Lower leg skin (tissue), 4 donors: ENCODE data around the gene ACVR1. TPM values are rescaled to one million over a fixed set of nuclear protein-coding genes. Genes with fewer than 3 reads are reported as not detected.

Experiments
- DNase-seq, 2 donors: peaks; one replicate each; pipeline ENCODE4 v3.0.0-alpha.2; 2019; ENCODE audit warnings: low spot score in 2 of 2
- H3K4me3 ChIP-seq: fragments of 200-600 bp; sonication (generic); 2 replicates; pipeline ENCODE4 v1.5.1; 2017; ENCODE audit warnings: mild to moderate bottlenecking, low read depth; ENCODE audit not compliant: poor library complexity, severe bottlenecking
- CTCF ChIP-seq, 3 donors: fragments of 450-650 bp; IDR thresholded peaks; one replicate each; pipeline ENCODE4 v1.5.1; 2016; ENCODE audit warnings: antibody characterized with exemption in 3 of 3, mild to moderate bottlenecking in 3 of 3, moderate library complexity in 2 of 3
- POLR2A ChIP-seq, 2 donors: fragments of 450-650 bp; IDR thresholded peaks; one replicate each; pipeline ENCODE4 v1.6.1; 2016 to 2017; ENCODE audit warnings: antibody characterized with exemption in 2 of 2, mild to moderate bottlenecking in 1 of 2, moderate library complexity in 1 of 2
- WGBS, 2 donors: methylation state at CpG; one replicate each; pipeline ENCODE4 v1.1.5; 2018; 5-methylcytosine and 5-hydroxymethylcytosine counted together
- intact Hi-C: fragments of 100-400 bp; cut with DNase I; formaldehyde crosslinking; loops from one replicate; pipeline ENCODE4 v1.15.0; 2023; ENCODE audit warnings: low total_unique reads
- total RNA-seq, 4 donors: library from RNA; depleted of rRNA; stranded (reverse); fragments of >200 nt; gene quantifications; one replicate each; pipeline ENCODE4 v1.1.0, GENCODE V29; 2016

Gene ACVR1
- total RNA-seq, 4 donors from 2014 or later, result 14.3 to 22.7 (median 15.2) TPM

DNA sequence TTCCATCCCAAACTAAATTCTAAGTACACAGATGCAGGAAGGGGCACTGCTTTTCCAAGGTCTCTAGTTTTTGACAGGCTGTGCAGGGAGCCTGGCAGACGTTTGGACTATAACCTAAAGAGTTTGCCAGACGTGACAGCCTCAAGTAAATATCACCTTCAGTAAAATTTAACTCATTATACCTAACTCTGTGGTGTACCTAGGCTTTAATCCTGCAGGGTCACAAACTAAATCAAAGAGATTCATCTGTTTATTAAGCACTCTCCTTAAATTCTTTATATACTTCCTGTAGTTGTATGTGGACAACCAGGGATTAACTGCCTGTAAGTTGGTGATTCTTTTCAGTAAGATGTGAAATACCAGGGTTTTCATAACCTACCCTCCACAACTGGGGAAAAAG lies 92.9 kb downstream of the ACVR1 start:
- no peak for DNase-seq
- no peak overlapping the region for H3K4me3 ChIP-seq
- WGBS, 2 donors, result 27 to 33% methylated on average over 2 of the region's 2 CpGs
- intact Hi-C loops, result loop anchor here (5.0 kb wide), 1 partner anchor 229 kb away; no protein-coding TSS in a partner anchor
- TF ChIP-seq POLR2A (IDR thresholded peaks at IDR 0.05) (no peak), CTCF (IDR thresholded peaks at IDR 0.05) (no peak)

GRCh38 chr2:157782057-157782845 lies 93.9 kb downstream of the ACVR1 start:
- intact Hi-C loops, result loop anchor here (5.0 kb wide), 1 partner anchor 230 kb away; no protein-coding TSS in a partner anchor
- H3K4me3 ChIP-seq, result no peak overlapping the region
- no peak for DNase-seq
- no peak for TF ChIP-seq POLR2A (IDR thresholded peaks at IDR 0.05)
- no peak for TF ChIP-seq CTCF (IDR thresholded peaks at IDR 0.05)
- WGBS, 2 donors, result 38 to 52% methylated on average over 4 of the region's 4 CpGs

DNA sequence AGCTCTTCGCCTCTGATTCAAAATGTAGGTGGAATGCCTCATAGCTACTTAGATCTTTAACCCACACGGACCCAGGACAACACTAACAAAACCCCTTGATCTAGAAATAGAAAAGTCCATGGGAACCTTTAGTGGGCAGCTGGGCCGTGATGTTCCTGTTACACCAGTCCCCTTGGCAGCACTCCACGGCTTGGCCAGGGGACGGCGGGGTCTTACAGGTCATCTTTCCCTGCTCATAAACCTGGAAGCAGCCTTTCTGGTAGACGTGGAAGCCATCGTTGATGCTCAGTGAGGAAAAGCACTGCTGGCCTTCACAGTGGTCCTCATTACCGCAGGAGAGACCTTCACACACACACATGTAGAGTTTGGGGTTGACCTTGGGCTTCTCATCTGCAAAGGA lies 95.9 kb downstream of the ACVR1 start:
- intact Hi-C loops, result loop anchor here (5.0 kb wide), 1 partner anchor 232 kb away; no protein-coding TSS in a partner anchor
- 83 to 85% methylated on average over 9 of the region's 9 CpGs for WGBS, 2 donors
- DNase-seq, result no peak
- no peak for TF ChIP-seq POLR2A (IDR thresholded peaks at IDR 0.05)
- no peak for TF ChIP-seq CTCF (IDR thresholded peaks at IDR 0.05)
- H3K4me3 ChIP-seq, result no peak overlapping the region

- DNase-seq, result no peak
- H3K4me3 ChIP-seq, result no peak overlapping the region
- TF ChIP-seq POLR2A (IDR thresholded peaks at IDR 0.05), result no peak
- no peak for TF ChIP-seq CTCF (IDR thresholded peaks at IDR 0.05)
- intact Hi-C loops, result loop anchor here (5.0 kb wide), 1 partner anchor 233 kb away; no protein-coding TSS in a partner anchor
- WGBS, 2 donors, result 40 to 47% methylated on average over 2 of the region's 2 CpGs
These were observed 96.3 kb downstream of the ACVR1 start for GRCh38 chr2:157779794-157780193.

- no peak overlapping the region for H3K4me3 ChIP-seq
- WGBS, 2 donors, result 65 to 66% methylated on average over 4 of the region's 4 CpGs
- DNase-seq, result no peak
- intact Hi-C loops, result no loop called here
- TF ChIP-seq CTCF (IDR thresholded peaks at IDR 0.05) (no peak), POLR2A (IDR thresholded peaks at IDR 0.05) (no peak)
These were observed 98.7 kb downstream of the ACVR1 start for GRCh38 chr2:157777427-157777826.
